Urinary bladder (tissue), 4 donors: Measurements from ENCODE around the gene NFKBIB. TPM values are rescaled to one million over a fixed set of nuclear protein-coding genes. Genes with fewer than 3 reads are reported as not detected.
"Not testable (repeated sequence)": the region's sequence is repeated elsewhere in the genome, so short reads cannot be mapped to it uniquely, and the experiment has no call there.

ENCODE experiments used
- DNase-seq: peaks from one replicate; pipeline ENCODE4 v3.0.0-alpha.2; 2015; ENCODE audit errors: extremely low spot score
- H3K27ac ChIP-seq: one replicate; pipeline ENCODE4 v1.5.1; 2013; ENCODE audit warnings: low read depth, mild to moderate bottlenecking, moderate library complexity
- H3K36me3 ChIP-seq: one replicate; pipeline ENCODE4 v1.6.1; 2013; ENCODE audit warnings: mild to moderate bottlenecking, moderate library complexity; ENCODE audit not compliant: insufficient read depth
- H3K4me1 ChIP-seq: one replicate; pipeline ENCODE4 v1.6.1; 2013; ENCODE audit warnings: mild to moderate bottlenecking, moderate library complexity; ENCODE audit not compliant: insufficient read depth
- H3K4me3 ChIP-seq: one replicate; pipeline ENCODE4 v1.5.1; 2013; ENCODE audit warnings: low read depth, low read length
- WGBS: extraction: QIAGEN DNeasy Blood & Tissue Kit; methylation state at CpG from one replicate; pipeline ENCODE4 v1.1.7; 2013; 5-methylcytosine and 5-hydroxymethylcytosine counted together
- polyA plus RNA-seq: library from polyadenylated mRNA; stranded (reverse); fragments of 200-250 nt; gene quantifications from one replicate; pipeline ENCODE4 v1.2.3, GENCODE V29; 2013
- total RNA-seq: library from RNA; depleted of rRNA; stranded (reverse); fragments of >200 nt; gene quantifications from one replicate; pipeline ENCODE4 v1.2.3, GENCODE V29; 2014
- donor health status: healthy with polysubstance abuse.
- donor health status: healthy.

Gene NFKBIB
- total and polyA plus RNA-seq, 2 donors = 3.4 to 39.1 TPM

DNA sequence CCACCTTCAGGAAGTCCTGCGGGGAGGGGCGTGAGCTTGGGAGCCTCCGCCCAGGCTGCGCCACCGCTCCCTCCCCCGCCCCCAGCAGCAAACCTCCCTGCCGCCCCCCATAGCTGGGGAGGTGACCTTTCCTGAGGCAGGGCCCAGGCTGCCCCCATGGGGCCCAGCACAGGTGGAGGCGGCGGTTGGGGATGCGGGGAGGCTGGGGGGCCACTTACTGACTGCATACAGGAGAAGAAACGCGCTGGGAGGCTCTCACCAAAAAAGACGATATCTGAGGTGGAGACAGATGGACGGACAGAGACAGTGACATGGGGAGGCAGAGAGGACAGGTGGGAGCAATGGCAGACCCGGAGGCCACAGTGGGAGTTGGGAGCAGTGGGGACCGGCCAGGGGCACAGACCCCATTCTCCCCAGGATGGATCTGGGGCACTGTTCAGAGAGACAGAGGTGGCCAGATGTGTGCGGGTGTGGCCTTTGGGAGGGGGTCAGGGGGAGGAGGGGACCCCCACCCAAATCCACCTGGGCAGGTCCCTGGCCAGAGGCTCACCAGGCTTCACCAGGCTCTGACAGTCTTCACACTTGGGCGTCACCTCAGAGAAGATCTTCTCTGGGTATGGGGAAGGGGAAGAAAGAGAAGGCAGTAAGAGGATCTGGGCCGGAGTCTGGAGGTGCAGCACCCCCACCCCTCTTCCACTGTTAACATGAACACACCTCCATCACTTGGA lies 18.7 kb upstream of the NFKBIB start:
- Histone ChIP-seq H3K27ac (no peak overlapping the region), H3K4me3 (no peak overlapping the region), H3K4me1 (no peaks in the 10 kb centered on the region), H3K36me3 (peaks cover 5% of the 10 kb centered on the region)
- WGBS = 94% methylated on average over 19 of the region's 19 CpGs
- no peak for DNase-seq

DNA sequence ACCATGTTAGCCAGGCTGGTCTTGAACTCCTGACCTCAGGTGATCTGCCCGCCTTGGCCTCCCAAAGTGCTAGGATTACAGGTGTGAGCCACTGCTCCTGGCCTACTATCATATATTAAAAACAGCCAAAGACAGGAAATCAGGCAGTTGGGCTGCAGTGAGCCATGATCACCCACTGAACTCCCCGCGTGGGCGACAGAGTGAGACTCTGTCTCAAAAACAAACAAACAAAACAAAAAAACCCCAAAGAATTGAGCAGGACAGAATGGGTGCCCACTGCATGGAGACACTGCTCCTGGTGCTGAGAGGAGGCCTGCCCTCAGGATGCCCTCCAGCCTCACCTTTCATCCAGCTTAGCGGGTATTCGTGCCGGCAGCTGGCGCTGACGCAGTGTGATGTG lies 16.5 kb upstream of the NFKBIB start:
- H3K27ac ChIP-seq = no peak overlapping the region
- no peak overlapping the region for H3K4me3 ChIP-seq
- DNase-seq = no peak
- peaks cover 5% of the 10 kb centered on the region for H3K36me3 ChIP-seq
- 95% methylated on average over 9 of the region's 9 CpGs for WGBS
- H3K4me1 ChIP-seq = no peaks in the 10 kb centered on the region

DNA sequence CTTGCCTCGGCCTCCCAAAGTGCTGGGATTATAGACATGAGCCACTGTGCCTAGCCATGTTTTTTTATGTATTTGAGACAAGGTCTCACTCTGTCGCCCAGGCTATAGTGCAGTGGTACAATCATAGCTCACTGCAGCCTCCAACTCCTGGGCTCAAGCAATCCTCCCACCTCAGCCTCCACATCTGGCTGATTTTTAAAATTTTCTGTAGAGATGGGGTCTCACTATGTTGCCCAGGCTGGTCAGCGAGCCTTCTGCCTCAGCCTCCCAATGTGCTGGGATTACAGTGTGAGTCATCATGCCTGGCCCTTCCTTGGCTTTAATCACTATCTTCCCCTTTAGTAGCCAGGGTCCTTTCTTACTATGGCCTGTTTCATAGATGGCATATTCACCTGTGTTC lies 15.1 kb upstream of the NFKBIB start:
- H3K4me1 ChIP-seq, H3K36me3 ChIP-seq, DNase-seq, H3K27ac ChIP-seq, H3K4me3 ChIP-seq: not testable (repeated sequence)
- 96% methylated on average over 3 of the region's 3 CpGs for WGBS

DNA sequence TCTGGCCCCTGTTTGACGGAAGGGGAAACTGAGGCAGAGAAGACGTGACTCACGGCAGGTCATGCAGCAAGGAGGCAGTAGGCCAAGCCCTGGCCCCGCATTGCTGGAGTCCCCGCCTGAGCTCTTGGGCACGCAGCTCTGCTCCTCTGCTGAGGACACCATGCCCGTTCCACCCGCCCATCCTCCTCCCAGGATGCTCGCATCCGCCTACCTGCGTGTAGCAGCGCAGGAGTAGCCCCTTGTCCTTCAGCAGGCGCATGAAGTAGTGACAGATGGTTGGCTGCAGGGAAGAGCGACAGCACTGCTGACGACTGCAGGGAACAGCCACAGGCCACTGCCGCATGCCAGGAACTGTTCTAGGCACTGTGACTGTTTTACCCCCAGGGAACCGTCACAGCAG lies 10.9 kb upstream of the NFKBIB start:
- no peak for DNase-seq
- no peaks in the 10 kb centered on the region for H3K4me1 ChIP-seq
- WGBS = 93% methylated on average over 17 of the region's 17 CpGs
- H3K36me3 ChIP-seq = no peaks in the 10 kb centered on the region
- H3K27ac ChIP-seq = no peak overlapping the region
- no peak overlapping the region for H3K4me3 ChIP-seq

DNA sequence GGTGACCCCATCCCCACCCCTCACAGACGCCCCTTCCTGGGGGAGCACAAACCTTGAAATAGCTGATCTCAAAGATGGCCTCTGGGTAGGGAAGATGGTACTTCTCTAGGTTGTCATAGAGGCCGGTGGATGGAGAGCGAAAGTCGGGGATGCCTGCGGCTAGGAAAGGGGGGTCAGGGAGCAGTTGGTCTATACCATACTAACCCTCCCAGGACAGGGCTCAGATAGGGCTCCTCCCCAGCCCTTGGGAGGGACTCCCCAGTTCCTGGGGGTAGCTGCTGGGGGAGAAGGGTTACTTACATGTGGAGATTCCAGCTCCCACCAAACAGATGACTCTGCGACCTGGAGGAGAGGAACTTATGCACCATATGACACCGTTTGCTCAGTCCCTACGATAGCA lies 10.0 kb upstream of the NFKBIB start:
- Histone ChIP-seq H3K4me1 (no peaks in the 10 kb centered on the region), H3K4me3 (no peak overlapping the region), H3K27ac (no peak overlapping the region), H3K36me3 (no peaks in the 10 kb centered on the region)
- DNase-seq = no peak
- 90% methylated on average over 8 of the region's 8 CpGs for WGBS

DNA sequence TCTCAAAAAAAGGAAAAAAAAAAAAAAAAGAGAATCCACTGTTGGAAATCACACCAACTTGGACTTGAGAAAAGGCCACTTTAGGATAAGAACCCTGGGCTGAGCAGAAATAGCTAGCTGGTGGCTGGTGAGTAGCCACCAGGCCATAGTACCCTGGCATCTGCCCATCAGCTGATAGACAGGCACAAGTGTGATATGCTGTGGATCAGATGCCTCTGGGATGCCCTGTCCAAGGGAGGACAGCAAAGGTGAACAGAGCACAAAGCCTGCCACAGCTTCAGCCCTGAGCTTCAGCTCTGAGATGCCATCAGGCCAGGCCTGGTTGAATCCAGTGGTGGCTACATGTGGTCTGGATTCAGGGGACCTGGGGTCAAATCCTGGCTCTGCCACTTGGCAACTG lies 9.1 kb upstream of the NFKBIB start:
- Histone ChIP-seq H3K4me3 (no peak overlapping the region), H3K36me3 (no peaks in the 10 kb centered on the region), H3K27ac (no peak overlapping the region), H3K4me1 (no peaks in the 10 kb centered on the region)
- no peak for DNase-seq

DNA sequence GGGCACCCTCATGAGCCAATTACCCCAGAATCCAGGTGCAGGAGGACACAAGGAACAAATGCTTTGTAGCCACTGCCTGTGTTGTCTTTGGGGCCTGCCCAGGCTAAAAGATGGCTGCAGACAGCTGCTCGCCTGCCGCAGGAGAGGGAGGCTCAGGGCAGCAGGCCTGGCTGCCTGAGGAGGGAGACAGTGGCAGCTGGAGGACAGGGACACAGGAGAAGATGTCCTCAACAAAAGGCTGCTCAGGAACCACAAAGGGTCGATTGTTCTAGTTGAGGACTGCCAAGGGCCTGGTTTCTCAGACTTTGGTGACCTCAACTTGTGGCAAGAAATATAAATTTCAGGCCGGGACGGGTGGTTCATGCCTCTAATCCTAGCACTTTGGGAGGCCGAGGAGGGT lies 8.0 kb upstream of the NFKBIB start:
- no peak for DNase-seq
- no peaks in the 10 kb centered on the region for H3K36me3 ChIP-seq
- H3K4me3 ChIP-seq = no peak overlapping the region
- 86% methylated on average over 6 of the region's 6 CpGs for WGBS
- H3K4me1 ChIP-seq = no peaks in the 10 kb centered on the region
- no peak overlapping the region for H3K27ac ChIP-seq

DNA sequence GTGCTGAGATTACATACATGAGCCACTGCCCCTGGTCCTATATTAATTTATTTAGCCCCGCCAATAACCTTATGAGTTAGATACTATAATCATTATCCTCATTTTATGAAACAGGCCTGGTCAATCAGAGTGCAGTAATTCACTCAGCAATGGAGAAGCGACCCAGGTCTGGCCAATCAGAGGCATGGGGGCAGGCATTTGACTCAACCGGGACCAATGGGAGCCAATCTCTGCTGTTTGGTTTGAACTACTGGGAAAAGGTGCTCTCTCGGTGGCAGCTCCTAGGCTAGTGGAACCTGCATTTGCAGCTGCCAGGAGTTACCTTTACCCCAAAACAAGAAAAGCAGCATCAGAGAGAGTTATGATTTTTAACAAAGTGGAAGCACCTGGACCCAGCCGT lies 6.9 kb upstream of the NFKBIB start:
- no peaks in the 10 kb centered on the region for H3K36me3 ChIP-seq
- WGBS = 83% methylated on average over 5 of the region's 5 CpGs

DNA sequence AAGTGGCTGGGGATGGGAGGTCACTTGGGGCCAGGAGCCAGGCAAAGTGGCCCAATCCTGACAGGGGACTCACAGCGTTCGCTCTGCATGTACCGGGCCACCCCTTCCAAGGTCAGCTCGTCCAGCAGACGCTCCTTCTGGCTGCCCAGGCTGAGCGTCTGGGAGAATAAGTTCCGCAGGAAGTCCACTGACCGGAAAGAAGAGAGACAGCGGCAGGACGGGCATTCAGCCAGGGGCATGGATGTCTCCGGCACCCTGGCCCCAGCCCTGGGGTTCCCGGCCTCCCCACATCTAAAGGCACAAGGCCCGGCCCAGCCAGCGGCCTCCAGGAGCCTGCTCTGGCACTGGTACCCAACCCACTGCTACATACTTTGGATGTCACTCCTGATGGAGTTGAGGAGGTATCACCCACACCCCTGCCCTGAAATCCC lies 6.4 kb upstream of the NFKBIB start:
- no peaks in the 10 kb centered on the region for H3K4me1 ChIP-seq
- no peak overlapping the region for H3K27ac ChIP-seq
- H3K36me3 ChIP-seq = no peaks in the 10 kb centered on the region
- DNase-seq = no peak
- no peak overlapping the region for H3K4me3 ChIP-seq
- 87% methylated on average over 14 of the region's 14 CpGs for WGBS

More for the DNA sequence above, 6.9 kb upstream of the NFKBIB start:
- no peak for DNase-seq
- H3K4me3 ChIP-seq = no peak overlapping the region
- no peak overlapping the region for H3K27ac ChIP-seq
- no peaks in the 10 kb centered on the region for H3K4me1 ChIP-seq

DNA sequence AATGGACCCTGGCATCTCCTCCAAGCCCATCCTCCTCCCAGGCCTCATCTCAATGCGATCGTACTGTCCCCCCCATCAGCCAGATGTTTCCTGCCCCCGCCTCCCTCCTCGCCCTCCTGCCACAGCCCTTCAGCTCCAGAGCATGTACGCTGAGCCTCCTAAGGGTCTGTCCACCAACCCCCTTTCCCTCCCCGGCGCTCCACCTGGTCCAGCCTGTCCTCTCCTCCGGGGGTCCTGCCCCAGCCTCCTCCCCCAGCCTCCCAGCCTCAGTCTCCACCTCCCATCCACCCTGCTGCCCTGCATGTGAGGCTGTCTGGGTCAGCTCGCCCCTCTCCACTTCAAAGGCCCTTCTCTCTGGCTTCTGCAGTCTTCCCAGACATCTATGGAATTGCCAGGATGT lies 4.8 kb upstream of the NFKBIB start:
- WGBS = 73% methylated on average over 9 of the region's 9 CpGs
- H3K36me3 ChIP-seq = no peaks in the 10 kb centered on the region

DNA sequence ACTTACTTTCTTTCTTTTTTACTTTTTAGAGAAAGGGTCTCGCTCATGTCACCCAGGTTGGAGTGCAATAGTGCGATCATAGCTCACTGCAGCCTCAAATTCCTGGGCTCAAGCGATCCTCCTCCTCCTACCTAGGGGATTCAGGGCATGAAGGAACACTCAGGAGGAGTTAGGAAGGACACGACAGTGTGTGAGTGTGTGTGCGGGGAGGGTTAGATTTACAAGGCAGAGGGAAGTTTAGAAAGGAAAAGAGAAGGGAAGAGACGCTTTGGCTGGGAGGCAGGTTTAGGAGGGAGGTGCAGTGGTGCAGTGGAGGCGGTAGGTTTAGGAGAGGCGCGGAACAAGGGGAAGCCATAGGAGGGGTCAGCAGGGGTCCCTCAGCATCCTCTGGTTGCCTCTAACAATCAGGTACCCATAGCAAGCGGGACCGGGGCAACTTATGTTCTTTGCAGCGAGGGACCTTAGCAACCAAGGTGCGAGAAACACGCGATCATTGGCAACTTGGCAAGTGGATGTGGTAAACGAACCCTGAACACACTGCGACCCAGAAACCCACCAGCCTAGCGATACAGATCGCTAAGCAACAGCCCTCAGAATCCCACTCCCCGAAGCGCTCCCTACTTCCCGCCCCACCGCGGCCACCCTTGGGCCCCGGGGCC lies 852 bp upstream of the NFKBIB start:
- 4% methylated on average over 25 of the region's 25 CpGs for WGBS
- Histone ChIP-seq H3K36me3 (no peaks in the 10 kb centered on the region), H3K27ac (peak overlapping the region; percentile 51), H3K4me1 (peaks cover 2% of the 10 kb centered on the region), H3K4me3 (peak overlapping the region; percentile 76)
- no peak for DNase-seq

More for the DNA sequence above, 4.8 kb upstream of the NFKBIB start:
- Histone ChIP-seq H3K4me1 (peaks cover 1% of the 10 kb centered on the region), H3K4me3 (no peak overlapping the region), H3K27ac (no peak overlapping the region)
- DNase-seq = no peak

DNA sequence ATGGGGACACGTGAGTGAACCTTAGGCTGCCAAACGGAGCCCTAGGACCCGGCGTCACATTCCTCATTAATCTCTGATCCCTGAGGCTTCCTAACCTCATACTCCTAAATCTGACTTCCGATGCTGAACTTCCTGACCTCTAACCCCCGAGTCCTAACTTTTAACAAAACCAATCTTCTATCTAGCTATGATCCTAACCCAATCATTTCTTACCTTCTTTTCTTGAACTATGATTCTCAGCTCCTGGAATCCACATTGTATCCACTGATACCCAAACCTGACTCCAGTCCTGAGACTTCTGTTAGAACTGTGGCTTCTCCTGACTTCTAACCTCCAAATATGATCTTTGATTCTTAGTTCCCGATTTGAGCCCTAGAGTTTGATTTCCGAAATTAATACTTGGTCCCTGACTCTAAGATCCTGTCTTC lies 447 bp downstream of the NFKBIB start:
- H3K36me3 ChIP-seq = no peaks in the 10 kb centered on the region
- H3K27ac ChIP-seq = peak overlapping the region; percentile 82
- no peak for DNase-seq
- peak overlapping the region; percentile 80 for H3K4me3 ChIP-seq
- 5% methylated on average over 8 of the region's 8 CpGs for WGBS
- peaks cover 2% of the 10 kb centered on the region for H3K4me1 ChIP-seq

DNA sequence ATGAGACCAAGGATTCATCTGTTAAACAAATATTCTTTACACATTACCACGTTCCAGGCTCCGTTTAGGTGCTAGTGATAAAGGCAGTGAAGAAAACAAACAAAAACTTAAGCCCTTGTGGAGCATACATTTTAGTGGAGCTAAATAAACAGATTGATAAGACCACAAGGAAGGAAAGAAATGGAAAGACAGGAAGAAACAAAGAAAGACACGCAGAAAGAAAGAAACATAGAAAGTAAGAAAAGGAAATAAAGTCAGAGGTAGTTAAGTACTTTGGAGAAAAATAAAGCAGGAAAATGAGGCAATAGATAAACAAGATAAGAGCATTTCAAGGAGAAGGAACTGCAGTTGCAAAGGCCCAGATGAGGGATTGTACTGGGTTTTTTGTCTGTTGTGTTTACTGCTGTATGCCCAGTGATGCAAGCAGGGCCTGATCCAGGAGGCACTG lies 998 bp downstream of the NFKBIB start:
- Histone ChIP-seq H3K36me3 (no peaks in the 10 kb centered on the region), H3K27ac (no peak overlapping the region), H3K4me1 (peaks cover 2% of the 10 kb centered on the region), H3K4me3 (no peak overlapping the region)
- no peak for DNase-seq
- 28% methylated on average over 3 of the region's 3 CpGs for WGBS

DNA sequence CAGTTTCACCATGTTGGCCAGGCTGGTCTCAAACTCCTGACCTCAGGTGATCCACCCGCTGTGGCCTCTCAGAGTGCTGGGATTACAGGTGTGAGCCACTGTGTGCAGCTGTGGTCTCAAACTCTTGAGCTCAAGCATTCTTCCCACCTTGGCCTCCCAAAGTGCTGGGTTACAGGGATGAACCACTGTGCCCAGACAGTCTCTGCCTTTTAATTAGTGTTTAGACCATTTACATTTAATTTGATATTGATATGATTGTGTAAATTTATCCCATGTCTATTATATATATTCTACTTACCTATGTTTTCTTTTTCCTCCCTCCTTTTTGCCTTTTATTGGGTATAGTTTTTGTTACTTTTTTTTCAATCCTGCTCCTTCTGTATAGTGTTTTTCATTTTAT lies 1.9 kb downstream of the NFKBIB start:
- Histone ChIP-seq H3K4me1 (peaks cover 2% of the 10 kb centered on the region), H3K36me3 (no peaks in the 10 kb centered on the region), H3K27ac (no peak overlapping the region), H3K4me3 (no peak overlapping the region)
- DNase-seq = no peak
- WGBS = 98% methylated on average over 1 of the region's 1 CpG
